ENCODE data around the gene ATP2A2. TPM values are rescaled to one million over a fixed set of nuclear protein-coding genes. Genes with fewer than 3 reads are reported as not detected.

ATP2A2 gene
- total and polyA plus RNA-seq, 2 experiments from 2014 or later: 297 to 400 TPM

DNA sequence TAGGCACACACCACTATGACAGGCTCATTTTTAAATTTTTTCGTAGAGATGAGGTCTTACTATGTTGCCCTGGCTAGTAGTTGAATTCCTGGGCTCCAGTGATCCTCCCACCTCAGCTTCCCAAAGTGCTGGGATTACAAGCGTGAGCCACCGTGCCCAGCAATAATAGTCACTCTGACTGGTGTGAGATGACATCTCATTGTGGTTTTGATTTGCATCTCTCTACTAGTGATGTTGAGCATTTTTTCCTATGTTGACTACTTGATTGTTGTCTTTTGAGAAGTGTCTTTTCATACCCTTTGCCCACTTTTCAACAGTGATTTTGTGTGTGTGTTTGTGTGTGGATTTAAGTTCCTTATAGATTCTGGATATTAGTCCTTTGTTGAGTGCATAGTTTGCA is 26.3 kb downstream of the ATP2A2 start:
- no peak overlapping the region for H3K27ac ChIP-seq
- DNase-seq (ENCODE audit: low read depth in 1 of 2, low spot score in 1 of 2): no peak
- TF ChIP-seq, protein P1, sequence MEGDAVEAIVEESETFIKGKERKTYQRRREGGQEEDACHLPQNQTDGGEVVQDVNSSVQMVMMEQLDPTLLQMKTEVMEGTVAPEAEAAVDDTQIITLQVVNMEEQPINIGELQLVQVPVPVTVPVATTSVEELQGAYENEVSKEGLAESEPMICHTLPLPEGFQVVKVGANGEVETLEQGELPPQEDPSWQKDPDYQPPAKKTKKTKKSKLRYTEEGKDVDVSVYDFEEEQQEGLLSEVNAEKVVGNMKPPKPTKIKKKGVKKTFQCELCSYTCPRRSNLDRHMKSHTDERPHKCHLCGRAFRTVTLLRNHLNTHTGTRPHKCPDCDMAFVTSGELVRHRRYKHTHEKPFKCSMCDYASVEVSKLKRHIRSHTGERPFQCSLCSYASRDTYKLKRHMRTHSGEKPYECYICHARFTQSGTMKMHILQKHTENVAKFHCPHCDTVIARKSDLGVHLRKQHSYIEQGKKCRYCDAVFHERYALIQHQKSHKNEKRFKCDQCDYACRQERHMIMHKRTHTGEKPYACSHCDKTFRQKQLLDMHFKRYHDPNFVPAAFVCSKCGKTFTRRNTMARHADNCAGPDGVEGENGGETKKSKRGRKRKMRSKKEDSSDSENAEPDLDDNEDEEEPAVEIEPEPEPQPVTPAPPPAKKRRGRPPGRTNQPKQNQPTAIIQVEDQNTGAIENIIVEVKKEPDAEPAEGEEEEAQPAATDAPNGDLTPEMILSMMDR (IDR thresholded peaks at IDR 0.05; ENCODE audit: low read depth, low read length): no peak
- H3K36me3 ChIP-seq: peaks cover 21% of the 10 kb centered on the region
- no peaks in the 10 kb centered on the region for H3K9me3 ChIP-seq (ENCODE audit: low read depth)
- H3K4me3 ChIP-seq: no peak overlapping the region
- no peaks in the 10 kb centered on the region for H3K27me3 ChIP-seq
- peaks cover 3% of the 10 kb centered on the region for H3K4me1 ChIP-seq (ENCODE audit: low read depth)

DNA sequence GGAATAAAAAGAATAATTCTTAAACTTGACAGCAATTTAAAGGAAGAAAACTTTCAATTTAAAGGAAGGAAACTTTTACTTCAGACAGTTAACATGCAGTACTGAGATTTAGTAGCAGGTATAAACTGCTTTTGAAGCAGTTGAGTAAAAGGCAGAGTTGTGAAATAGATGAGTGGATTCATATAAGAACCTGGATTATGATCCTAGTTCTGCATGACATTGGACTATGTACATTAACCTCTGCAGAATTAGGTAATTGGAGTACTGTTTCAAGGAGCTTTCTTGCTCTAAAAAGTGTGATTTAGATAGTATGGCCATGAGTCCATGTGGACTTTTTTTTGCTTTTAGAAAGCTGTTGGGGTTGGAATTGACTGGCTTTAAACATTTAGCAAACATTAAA is 29.7 kb downstream of the ATP2A2 start:
- Histone ChIP-seq H3K27ac (peak overlapping the region; percentile 3), H3K9me3 (ENCODE audit: low read depth) (no peaks in the 10 kb centered on the region), H3K27me3 (no peaks in the 10 kb centered on the region), H3K36me3 (peaks cover 17% of the 10 kb centered on the region), H3K4me1 (ENCODE audit: low read depth) (peaks cover 3% of the 10 kb centered on the region), H3K4me3 (no peak overlapping the region)
- TF ChIP-seq, protein P1 (IDR thresholded peaks at IDR 0.05; ENCODE audit: low read depth, low read length): no peak
- DNase-seq (ENCODE audit: low read depth in 1 of 2, low spot score in 1 of 2): no peak

DNA sequence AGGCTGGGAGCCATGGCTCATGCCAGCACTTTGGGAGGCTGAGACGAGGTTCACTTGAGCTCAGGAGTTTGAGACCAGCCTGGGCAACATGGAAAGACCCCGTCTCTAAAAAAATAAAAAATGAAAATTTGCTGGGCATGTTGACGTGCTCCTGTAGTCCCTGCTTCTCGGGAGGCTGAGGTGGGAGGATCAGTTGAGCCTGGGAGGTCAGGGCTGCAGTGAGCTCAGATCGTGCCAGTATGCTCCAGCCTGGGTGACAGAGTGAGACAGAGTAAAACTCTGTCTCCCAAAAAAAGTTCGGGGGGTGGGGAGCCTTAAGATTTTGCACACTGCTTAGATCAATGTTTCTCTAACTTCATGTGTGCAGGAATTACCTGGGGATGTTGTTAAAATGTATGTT is 30.9 kb downstream of the ATP2A2 start:
- Histone ChIP-seq H3K36me3 (peaks cover 12% of the 10 kb centered on the region), H3K27ac (peak overlapping the region; percentile 52), H3K9me3 (ENCODE audit: low read depth) (no peaks in the 10 kb centered on the region), H3K4me3 (no peak overlapping the region), H3K4me1 (ENCODE audit: low read depth) (peaks cover 3% of the 10 kb centered on the region), H3K27me3 (no peaks in the 10 kb centered on the region)
- no peak for DNase-seq (ENCODE audit: low read depth in 1 of 2, low spot score in 1 of 2)
- TF ChIP-seq, protein P1 (IDR thresholded peaks at IDR 0.05; ENCODE audit: low read depth, low read length): no peak

DNA sequence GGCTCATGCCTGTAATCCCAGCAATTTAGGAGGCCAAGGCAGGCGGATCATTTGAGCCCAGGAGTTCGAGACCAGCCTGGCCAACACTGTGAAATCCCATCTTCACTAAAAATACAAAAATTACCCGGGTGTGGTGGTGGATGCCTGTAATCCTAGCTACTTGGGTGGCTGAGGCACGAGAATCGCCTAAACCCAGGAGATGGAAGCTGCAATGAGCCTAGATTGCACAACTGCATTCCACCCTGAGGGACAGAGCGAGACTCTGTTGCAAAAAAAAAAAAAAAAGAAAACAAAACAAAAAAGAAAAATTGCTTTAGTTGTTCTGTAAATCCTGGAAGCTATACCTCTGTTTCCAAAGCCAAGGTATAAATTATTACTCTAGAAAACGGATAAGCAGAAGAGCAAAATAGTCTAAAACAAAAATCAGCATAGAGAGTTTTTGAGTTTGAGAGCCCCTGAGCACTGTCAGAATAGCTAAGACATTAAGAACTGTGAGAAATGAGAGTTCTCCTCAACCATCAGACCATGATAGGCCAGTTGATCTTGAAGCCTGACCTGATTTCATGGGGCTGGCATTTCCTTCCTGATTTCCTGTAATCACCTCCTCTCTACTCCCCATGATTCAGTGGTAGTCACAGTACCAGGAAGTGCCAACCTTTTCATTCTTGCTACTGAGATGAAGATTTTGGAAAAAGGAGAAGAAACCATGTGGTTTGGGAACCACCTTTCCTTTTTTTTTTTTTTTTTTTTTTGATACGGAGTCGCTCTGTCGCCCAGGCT is 31.7 kb downstream of the ATP2A2 start:
- no peak overlapping the region for H3K27ac ChIP-seq
- peaks cover 19% of the 10 kb centered on the region for H3K36me3 ChIP-seq
- no peaks in the 10 kb centered on the region for H3K9me3 ChIP-seq (ENCODE audit: low read depth)
- TF ChIP-seq, protein P1 (IDR thresholded peaks at IDR 0.05; ENCODE audit: low read depth, low read length): no peak
- DNase-seq (ENCODE audit: low read depth in 1 of 2, low spot score in 1 of 2): peak in 1 of 2 donors; percentile 84
- H3K27me3 ChIP-seq: no peaks in the 10 kb centered on the region
- peaks cover under 1% of the 10 kb centered on the region for H3K4me1 ChIP-seq (ENCODE audit: low read depth)
- no peak overlapping the region for H3K4me3 ChIP-seq

DNA sequence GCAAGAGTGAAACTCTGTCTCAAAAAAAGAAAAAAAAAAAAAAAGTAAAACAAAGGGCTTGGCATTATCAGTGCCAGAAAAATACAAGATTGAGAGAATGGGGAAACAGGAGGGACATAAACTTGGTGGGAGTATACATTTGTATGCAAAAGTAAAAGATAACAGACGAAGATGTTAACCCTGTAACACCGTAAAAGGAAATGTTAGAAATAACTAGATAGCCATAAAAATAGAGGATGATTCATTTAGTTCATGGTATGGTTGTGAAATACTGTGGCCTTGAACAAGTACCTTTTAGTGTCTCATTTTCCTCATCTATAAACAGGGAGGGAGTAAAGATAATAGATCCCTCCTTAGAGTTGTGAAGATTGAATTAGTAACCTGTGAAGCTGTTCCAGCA is 33.3 kb downstream of the ATP2A2 start:
- Histone ChIP-seq H3K36me3 (peaks cover 30% of the 10 kb centered on the region), H3K9me3 (ENCODE audit: low read depth) (no peaks in the 10 kb centered on the region), H3K4me1 (ENCODE audit: low read depth) (no peaks in the 10 kb centered on the region), H3K27me3 (no peaks in the 10 kb centered on the region), H3K27ac (peak overlapping the region; percentile 63), H3K4me3 (no peak overlapping the region)
- peak in 1 of 2 donors; percentile 87 for DNase-seq (ENCODE audit: low read depth in 1 of 2, low spot score in 1 of 2)
- TF ChIP-seq, protein P1 (IDR thresholded peaks at IDR 0.05; ENCODE audit: low read depth, low read length): no peak

Data from cardiac muscle cell (in vitro differentiated cells and primary cell).